ENCODE measurements around the gene LGI4. TPM values are rescaled to one million over a fixed set of nuclear protein-coding genes. Genes with fewer than 3 reads are reported as not detected.

The LGI4 gene
- total and polyA plus RNA-seq, 4 experiments from 2014 or later: 0.72 to 0.81 TPM; not detected in 2

DNA sequence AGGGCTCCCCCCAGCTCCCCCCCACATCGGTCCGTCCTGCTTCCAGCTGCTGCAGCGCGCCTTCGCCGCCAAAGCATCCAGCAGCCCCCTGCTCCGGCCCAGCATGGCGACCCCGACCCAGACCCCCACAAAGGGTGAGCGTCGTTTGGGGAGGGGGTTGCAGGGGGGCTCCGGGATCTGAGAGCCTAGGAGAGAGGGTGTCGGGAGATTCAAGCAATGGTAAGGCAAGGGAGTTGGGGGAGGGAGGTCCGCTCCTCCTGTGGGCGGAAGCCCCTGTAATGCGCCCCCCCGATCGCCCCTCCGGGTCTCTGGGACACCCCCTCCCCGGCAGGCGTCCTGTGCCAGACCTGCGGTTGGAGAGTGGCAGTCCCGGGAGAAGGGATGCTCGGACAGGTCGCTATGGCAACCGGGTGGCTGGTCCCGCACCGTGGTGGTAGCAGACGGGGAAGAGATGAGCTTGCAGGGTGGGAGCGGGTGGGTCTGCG lies 8.4 kb upstream of the LGI4 start, which contains the start of gene FXYD7:
Gene FXYD7, plus strand, starts transcription at position 25 of the 485 bp plus-strand sequence. Its CDS starts 79 bp downstream, at position 104.
- H3K4me3 ChIP-seq (ENCODE audit: low read length in 2 of 2): peak within 1 kb of the TSS; percentile 42 to 75
- POLR2A ChIA-PET (ENCODE audit: partially characterized antibody): interaction anchor here (0.6 to 6.8 kb wide), 11 partner anchors 11 to 327 kb away, joined by 3 to 112 read pairs (median 23); partner anchors contain the start of genes FXYD5 and USF2
- no peaks in the 10 kb centered on the region for H3K27me3 Mint-ChIP-seq
- H3K4me1 ChIP-seq (ENCODE audit: insufficient read depth, low read length): peaks cover 46% of the 10 kb centered on the region
- CTCF ChIA-PET (ENCODE audit: partially characterized antibody): interaction anchor here (0.8 to 5.6 kb wide), 14 partner anchors 10 to 352 kb away, joined by 3 to 90 read pairs (median 10); partner anchors contain the start of gene FXYD5
- H3K27ac Mint-ChIP-seq: peak within 1 kb of the TSS; percentile 85 to 96 (median 90)
- intact Hi-C loops (cut with micrococcal nuclease): loop anchor here (2.0 to 10.0 kb wide), 2 partner anchors 126 to 202 kb away; partner anchors contain the start of genes FFAR1 and USF2
- peaks cover 28 to 54% (median 40%) of the 10 kb centered on the region in 4 donors for H3K4me1 Mint-ChIP-seq
- H3K9me3 ChIP-seq (ENCODE audit: control insufficient read depth in 1 of 2, low read length in 2 of 2): no peaks in the 10 kb centered on the region
- H3K9me3 Mint-ChIP-seq: no peaks in the 10 kb centered on the region
- peak within 1 kb of the TSS; percentile 76 to 96 (median 88) for H3K4me3 Mint-ChIP-seq
- no peaks in the 10 kb centered on the region for H3K36me3 ChIP-seq (ENCODE audit: insufficient read depth, low read length)
- DNase-seq: peak in 2 of 5 donors; percentile 23 to 54
- H3K27me3 ChIP-seq (ENCODE audit: insufficient read depth, low read length): no peaks in the 10 kb centered on the region
- H3K36me3 Mint-ChIP-seq: peaks cover 0 to 2% of the 10 kb centered on the region in 2 donors
- H3K27ac ChIP-seq (ENCODE audit: low read depth, low read length): no peak within 1 kb of the TSS

DNA sequence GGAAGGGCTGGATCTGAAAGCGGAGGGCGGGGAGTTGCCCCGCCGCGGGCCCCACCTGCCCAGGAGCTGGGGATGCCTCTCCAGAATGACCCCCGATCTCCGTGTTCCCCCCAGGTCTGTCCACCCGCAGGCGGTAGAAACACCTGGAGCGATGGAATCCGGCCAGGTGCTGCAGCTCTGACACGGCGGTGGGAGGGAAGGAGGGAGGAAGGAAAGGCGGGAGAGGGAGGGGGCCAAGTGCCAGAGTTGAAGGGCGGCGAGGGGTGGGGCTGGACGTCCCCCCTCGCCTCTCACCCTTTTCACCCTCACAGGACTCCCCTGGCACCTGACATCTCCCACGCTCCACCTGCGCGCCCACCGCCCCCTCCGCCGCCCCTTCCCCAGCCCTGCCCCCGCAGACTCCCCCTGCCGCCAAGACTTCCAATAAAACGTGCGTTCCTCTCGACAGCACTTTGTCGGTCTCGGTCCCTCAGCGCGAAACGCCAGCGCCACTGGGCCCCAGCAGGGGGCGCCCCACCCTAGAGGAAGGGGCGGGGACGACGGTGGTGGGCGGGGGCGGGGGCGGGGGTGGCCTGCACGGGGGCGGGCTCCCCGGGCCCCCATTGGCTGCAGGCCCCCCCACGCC lies 7.9 kb upstream of the LGI4 start:
- no peaks in the 10 kb centered on the region for H3K27me3 Mint-ChIP-seq
- Histone ChIP-seq H3K9me3 (ENCODE audit: control insufficient read depth in 1 of 2, low read length in 2 of 2) (no peaks in the 10 kb centered on the region), H3K36me3 (ENCODE audit: insufficient read depth, low read length) (no peaks in the 10 kb centered on the region), H3K4me1 (ENCODE audit: insufficient read depth, low read length) (peaks cover 46% of the 10 kb centered on the region), H3K27me3 (ENCODE audit: insufficient read depth, low read length) (no peaks in the 10 kb centered on the region), H3K27ac (ENCODE audit: low read depth, low read length) (no peak overlapping the region), H3K4me3 (ENCODE audit: low read length in 2 of 2) (peak overlapping the region; percentile 42 to 75)
- intact Hi-C loops (cut with micrococcal nuclease): loop anchor here (2.0 to 10.0 kb wide), 2 partner anchors 126 to 202 kb away; partner anchors contain the start of genes FFAR1 and USF2
- H3K27ac Mint-ChIP-seq: peak overlapping the region in 5 of 7 donors; percentile 70 to 88 (median 85)
- peaks cover 28 to 54% (median 40%) of the 10 kb centered on the region in 4 donors for H3K4me1 Mint-ChIP-seq
- no peaks in the 10 kb centered on the region for H3K9me3 Mint-ChIP-seq
- peak; percentile 65 to 80 (median 67) for DNase-seq
- ChIA-PET POLR2A (ENCODE audit: partially characterized antibody) (interaction anchor here (0.6 to 6.8 kb wide), 17 partner anchors 12 to 328 kb away, joined by 3 to 112 read pairs (median 8); partner anchors contain the start of genes FAM187B, FXYD5 and USF2), CTCF (ENCODE audit: partially characterized antibody) (interaction anchor here (0.6 to 5.6 kb wide), 25 partner anchors 10 to 210 kb away, joined by 3 to 90 read pairs (median 8); partner anchors contain the start of genes FXYD3 and FXYD5)
- peak overlapping the region; percentile 31 to 96 (median 78) for H3K4me3 Mint-ChIP-seq
- H3K36me3 Mint-ChIP-seq: peaks cover 0 to 2% of the 10 kb centered on the region in 2 donors

DNA sequence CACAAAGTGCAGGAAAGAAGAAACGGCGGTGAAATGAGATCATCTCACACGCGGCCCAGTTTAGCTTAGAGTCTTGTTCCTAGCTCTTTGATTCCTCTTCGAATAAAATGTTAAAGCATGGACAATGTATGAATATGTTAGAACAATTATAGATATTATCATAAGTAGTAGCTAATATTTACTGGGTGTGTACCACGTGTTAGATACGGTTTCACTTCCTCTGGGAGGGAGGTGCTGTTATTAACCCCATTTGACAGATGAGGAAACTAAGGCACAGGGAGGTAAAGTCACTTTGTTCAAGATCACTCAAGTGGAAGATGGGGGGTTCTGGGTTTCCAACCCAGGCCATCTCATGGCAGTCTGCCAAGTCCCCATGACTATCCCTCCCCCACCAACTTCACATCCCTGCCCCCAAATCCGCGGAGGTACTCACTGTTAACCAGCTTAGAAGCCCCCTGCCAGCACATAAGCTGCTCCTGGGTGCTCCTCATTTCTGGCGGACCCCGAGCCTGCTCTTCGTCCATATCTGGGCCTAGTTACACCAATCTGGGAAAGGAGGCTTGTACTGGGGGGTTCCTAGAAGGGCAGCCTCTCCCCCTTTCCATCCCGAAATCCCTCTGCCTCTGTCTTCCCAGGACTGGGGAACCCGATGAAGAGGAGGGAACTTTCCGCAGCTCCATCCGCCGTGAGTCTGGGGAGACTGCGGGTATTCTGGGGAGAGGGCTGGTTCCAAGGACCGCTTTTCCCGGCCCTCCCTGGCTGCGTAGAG lies 7.2 kb upstream of the LGI4 start:
- H3K4me3 Mint-ChIP-seq: peak overlapping the region; percentile 82 to 96 (median 88)

DNA sequence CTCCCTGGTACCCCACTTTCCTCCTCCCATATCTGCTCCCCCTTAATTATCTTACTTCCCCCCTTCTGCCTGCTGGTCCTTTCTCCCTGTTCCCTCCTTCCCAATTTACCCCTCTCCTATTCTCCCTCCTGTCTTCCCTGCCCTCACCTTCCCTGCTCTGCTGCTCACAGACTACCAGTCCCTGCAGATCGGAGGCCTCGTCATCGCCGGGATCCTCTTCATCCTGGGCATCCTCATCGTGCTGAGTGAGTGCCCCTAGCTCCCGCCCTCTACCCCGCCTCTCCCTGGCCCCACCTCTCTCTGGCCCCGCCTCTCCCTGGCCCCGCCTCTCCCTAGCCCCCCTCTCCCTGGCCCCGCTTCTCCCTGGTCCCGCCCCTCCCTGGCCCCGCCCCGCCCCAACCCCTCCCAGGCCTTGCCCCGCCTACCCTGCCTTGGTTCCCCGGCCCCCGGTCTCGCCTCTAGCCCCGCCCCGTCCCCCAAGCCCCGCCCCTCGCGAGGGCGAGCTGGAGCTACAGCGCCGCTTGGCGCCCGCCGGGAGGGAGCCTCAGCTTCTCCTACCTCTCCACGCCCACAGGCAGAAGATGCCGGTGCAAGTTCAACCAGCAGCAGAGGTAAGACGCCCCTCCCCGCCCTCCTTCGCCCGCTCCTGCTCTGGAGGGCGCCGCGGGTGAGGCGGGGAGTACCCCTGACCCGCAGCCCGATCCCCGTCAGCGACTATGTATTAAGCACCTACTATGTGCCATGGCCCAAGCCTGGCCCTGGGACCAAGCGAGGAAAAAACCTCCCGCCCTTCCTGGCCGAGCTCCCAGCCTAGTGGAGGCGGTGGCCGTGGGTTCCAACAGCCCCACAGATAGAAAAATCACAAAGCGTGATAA lies 6.3 kb upstream of the LGI4 start:
- peak overlapping the region; percentile 24 to 75 for H3K4me3 ChIP-seq (ENCODE audit: low read length in 2 of 2)
- ChIA-PET POLR2A (ENCODE audit: partially characterized antibody) (interaction anchor here (0.9 to 6.8 kb wide), 25 partner anchors 13 to 408 kb away, joined by 3 to 112 read pairs (median 5); partner anchors contain the start of genes FAM187B, FXYD5, USF2 and ZNF181), CTCF (ENCODE audit: partially characterized antibody) (interaction anchor here (0.6 to 5.6 kb wide), 36 partner anchors 12 to 502 kb away, joined by 3 to 90 read pairs (median 5); partner anchors contain the start of genes FXYD3 and FXYD5)
- H3K36me3 ChIP-seq (ENCODE audit: insufficient read depth, low read length): no peaks in the 10 kb centered on the region
- peaks cover 46% of the 10 kb centered on the region for H3K4me1 ChIP-seq (ENCODE audit: insufficient read depth, low read length)
- H3K27ac Mint-ChIP-seq: peak overlapping the region; percentile 88 to 96 (median 90)
- H3K36me3 Mint-ChIP-seq: peaks cover 0 to 2% of the 10 kb centered on the region in 2 donors
- no peaks in the 10 kb centered on the region for H3K27me3 ChIP-seq (ENCODE audit: insufficient read depth, low read length)
- no peaks in the 10 kb centered on the region for H3K9me3 ChIP-seq (ENCODE audit: control insufficient read depth in 1 of 2, low read length in 2 of 2)
- H3K27ac ChIP-seq (ENCODE audit: low read depth, low read length): no peak overlapping the region
- H3K27me3 Mint-ChIP-seq: no peaks in the 10 kb centered on the region
- peaks cover 28 to 53% (median 39%) of the 10 kb centered on the region in 4 donors for H3K4me1 Mint-ChIP-seq
- peaks cover 0 to 1% (median 0%) of the 10 kb centered on the region in 8 donors for H3K9me3 Mint-ChIP-seq
- H3K4me3 Mint-ChIP-seq: peak overlapping the region; percentile 82 to 96 (median 88)
- intact Hi-C loops (cut with micrococcal nuclease): loop anchor here (1.0 to 10.0 kb wide), 8 partner anchors 12 to 204 kb away; partner anchors contain the start of genes FFAR1, FXYD3 and LSR
- peak; percentile 92 to 94 (median 93) for DNase-seq

More for the DNA sequence above, 7.2 kb upstream of the LGI4 start:
- peak in 1 of 5 donors; percentile 22 for DNase-seq
- ChIA-PET POLR2A (ENCODE audit: partially characterized antibody) (interaction anchor here (0.6 to 6.8 kb wide), 25 partner anchors 13 to 408 kb away, joined by 3 to 112 read pairs (median 5); partner anchors contain the start of genes FAM187B, FXYD5, USF2 and ZNF181), CTCF (ENCODE audit: partially characterized antibody) (interaction anchor here (0.6 to 5.6 kb wide), 37 partner anchors 11 to 501 kb away, joined by 3 to 90 read pairs (median 5); partner anchors contain the start of genes FXYD3 and FXYD5)
- no peaks in the 10 kb centered on the region for H3K9me3 ChIP-seq (ENCODE audit: control insufficient read depth in 1 of 2, low read length in 2 of 2)
- H3K4me3 ChIP-seq (ENCODE audit: low read length in 2 of 2): peak overlapping the region; percentile 42 to 75
- Mint-ChIP-seq H3K4me1 (peaks cover 28 to 54% (median 40%) of the 10 kb centered on the region in 4 donors), H3K36me3 (peaks cover 0 to 2% of the 10 kb centered on the region in 2 donors), H3K27me3 (no peaks in the 10 kb centered on the region), H3K9me3 (peaks cover 0 to 1% (median 0%) of the 10 kb centered on the region in 8 donors), H3K27ac (peak overlapping the region; percentile 88 to 96 (median 90))
- peaks cover 46% of the 10 kb centered on the region for H3K4me1 ChIP-seq (ENCODE audit: insufficient read depth, low read length)
- H3K27ac ChIP-seq (ENCODE audit: low read depth, low read length): no peak overlapping the region
- no peaks in the 10 kb centered on the region for H3K27me3 ChIP-seq (ENCODE audit: insufficient read depth, low read length)
- H3K36me3 ChIP-seq (ENCODE audit: insufficient read depth, low read length): no peaks in the 10 kb centered on the region
- intact Hi-C loops (cut with micrococcal nuclease): loop anchor here (1.0 to 10.0 kb wide), 9 partner anchors 11 to 203 kb away; partner anchors contain the start of genes FFAR1, FXYD3, LSR and USF2

DNA sequence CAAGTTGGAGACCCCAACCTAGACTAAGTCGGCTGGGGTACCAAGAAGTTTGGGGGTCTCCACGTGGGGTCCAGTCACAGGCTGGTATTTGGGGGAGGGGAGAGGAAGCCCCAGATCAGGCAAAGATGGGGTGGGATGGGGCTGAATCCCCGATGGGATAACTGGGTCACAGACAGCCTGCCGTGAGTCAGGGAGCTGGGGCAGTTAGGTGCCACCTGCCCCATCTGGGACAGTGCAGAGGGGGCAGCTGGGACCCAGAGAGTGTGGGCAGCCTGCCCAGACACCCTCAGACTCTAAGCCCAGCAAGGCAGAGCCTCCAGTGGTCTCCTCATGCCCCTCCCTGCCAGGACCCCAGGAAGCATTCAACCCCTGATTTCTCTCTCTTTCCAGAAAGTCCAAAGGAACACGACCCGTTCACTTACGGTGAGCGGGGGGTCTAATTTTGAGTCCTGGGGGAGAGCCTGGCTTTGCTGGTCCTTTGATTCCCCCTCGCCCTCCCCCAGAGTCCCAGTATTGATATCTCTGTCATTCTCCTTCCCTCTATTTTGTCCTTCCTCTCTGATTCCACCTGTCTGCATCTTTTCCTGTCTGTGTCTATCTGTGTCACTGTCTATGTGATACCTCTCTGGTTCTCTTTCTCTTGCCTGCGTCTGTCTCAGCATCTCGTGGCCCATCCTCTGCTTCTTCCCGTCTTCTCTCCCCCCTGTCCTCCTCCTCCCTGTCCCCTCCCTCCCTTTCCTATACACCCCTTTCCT lies 5.5 kb upstream of the LGI4 start:
- no peak overlapping the region for H3K27ac ChIP-seq (ENCODE audit: low read depth, low read length)
- no peaks in the 10 kb centered on the region for H3K36me3 ChIP-seq (ENCODE audit: insufficient read depth, low read length)
- peak overlapping the region in 6 of 7 donors; percentile 29 to 90 (median 86) for H3K27ac Mint-ChIP-seq
- peaks cover 45% of the 10 kb centered on the region for H3K4me1 ChIP-seq (ENCODE audit: insufficient read depth, low read length)
- H3K27me3 ChIP-seq (ENCODE audit: insufficient read depth, low read length): no peaks in the 10 kb centered on the region
- no peak for DNase-seq
- H3K4me3 Mint-ChIP-seq: peak overlapping the region in 4 of 8 donors; percentile 41 to 69 (median 64)
- intact Hi-C loops (cut with micrococcal nuclease): loop anchor here (2.0 to 10.0 kb wide), 5 partner anchors 26 to 204 kb away; partner anchors contain the start of genes FFAR1, FXYD3 and LSR
- H3K4me3 ChIP-seq (ENCODE audit: low read length in 2 of 2): no peak overlapping the region
- H3K36me3 Mint-ChIP-seq: peaks cover 0 to 2% of the 10 kb centered on the region in 2 donors
- H3K4me1 Mint-ChIP-seq: peaks cover 27 to 57% (median 43%) of the 10 kb centered on the region in 4 donors
- H3K9me3 ChIP-seq (ENCODE audit: control insufficient read depth in 1 of 2, low read length in 2 of 2): no peaks in the 10 kb centered on the region
- POLR2A ChIA-PET (ENCODE audit: partially characterized antibody): interaction anchor here (1.0 to 6.8 kb wide), 12 partner anchors 14 to 407 kb away, joined by 3 to 112 read pairs (median 20); partner anchors contain the start of genes FXYD5, USF2 and ZNF181
- H3K9me3 Mint-ChIP-seq: peaks cover 0 to 1% (median 0%) of the 10 kb centered on the region in 8 donors
- CTCF ChIA-PET (ENCODE audit: partially characterized antibody): interaction anchor here (0.6 to 5.6 kb wide), 8 partner anchors 13 to 127 kb away, joined by 3 to 90 read pairs (median 14); partner anchors contain the start of genes FXYD3 and FXYD5
- H3K27me3 Mint-ChIP-seq: no peaks in the 10 kb centered on the region

All from CD4-positive, alpha-beta memory T cell (primary cell).